Endothelial cell of umbilical vein (primary cell): ENCODE measurements around the gene RASGRF2.

Experiments
- CTCF ChIP-seq, 2 donors: IDR thresholded peaks; 1 replicate in 1 of 2; 2 replicates in 1 of 2; pipeline ENCODE4 v1.5.1; 2011; ENCODE audit warnings: low read length in 2 of 2, mild to moderate bottlenecking in 2 of 2, moderate library complexity in 2 of 2, control low read depth in 1 of 2, inconsistent platforms in 1 of 2, low read depth in 1 of 2; ENCODE audit not compliant: insufficient read depth in 1 of 2; ENCODE audit errors: extremely low read depth in 1 of 2
- EZH2 ChIP-seq: IDR thresholded peaks from 2 replicates; pipeline ENCODE4 v1.6.1; 2012; ENCODE audit warnings: borderline replicate concordance, low read depth, mild to moderate bottlenecking, moderate library complexity, low read length, inconsistent platforms; ENCODE audit not compliant: severe bottlenecking
- FOS ChIP-seq: IDR thresholded peaks from 2 replicates; pipeline ENCODE4 v1.6.1; 2011; ENCODE audit warnings: mild to moderate bottlenecking, low read length, moderate library complexity, borderline replicate concordance; ENCODE audit not compliant: insufficient read depth
- GATA2 ChIP-seq: IDR thresholded peaks from 2 replicates; pipeline ENCODE4 v1.7.0; 2011; ENCODE audit warnings: low read depth, mild to moderate bottlenecking, moderate library complexity, mixed read lengths, low read length; ENCODE audit not compliant: insufficient read length, insufficient read depth
- JUN ChIP-seq: IDR thresholded peaks from 2 replicates; pipeline ENCODE4 v1.6.1; 2011; ENCODE audit warnings: borderline replicate concordance, low read depth; ENCODE audit not compliant: insufficient read length, insufficient read depth
- MAX ChIP-seq: IDR thresholded peaks from 2 replicates; pipeline ENCODE4 v1.6.1; 2011; ENCODE audit not compliant: insufficient read depth, insufficient read length
- MYC ChIP-seq: IDR thresholded peaks from one replicate; pipeline ENCODE4 v1.6.1; 2011; ENCODE audit warnings: mild to moderate bottlenecking, low read depth, low read length
- POLR2A ChIP-seq: IDR thresholded peaks from 2 replicates; pipeline ENCODE4 v1.6.1; 2012; ENCODE audit warnings: low read depth, mild to moderate bottlenecking, control low read depth, low read length
- POLR2AphosphoS5 ChIP-seq: IDR thresholded peaks from 2 replicates; pipeline ENCODE4 v1.6.1; 2012; ENCODE audit warnings: low read depth, mild to moderate bottlenecking, control low read depth, low read length, moderate library complexity; ENCODE audit not compliant: insufficient read depth

GRCh38 chr5:81208904-81209303 lies 248.7 kb downstream of the RASGRF2 start:
- no peak for TF ChIP-seq CTCF (IDR thresholded peaks at IDR 0.05; ENCODE audit: extremely low read depth in 1 of 2, insufficient read depth in 1 of 2, low read depth in 1 of 2, low read length in 2 of 2)
- no peak for TF ChIP-seq POLR2A
- no peak for TF ChIP-seq MYC
- TF ChIP-seq JUN, result no peak
- no peak for TF ChIP-seq MAX
- TF ChIP-seq POLR2AphosphoS5, result no peak
- TF ChIP-seq EZH2, result no peak
- no peak for TF ChIP-seq FOS
- TF ChIP-seq GATA2, result no peak
